WERI-Rb-1 (cell line): ENCODE results near the gene FAM149A.
A peak's percentile ranks its signal among the peaks of the same experiment; 100 is the strongest.

Source experiments
- DNase-seq: peaks from one replicate; pipeline ENCODE4 v3.0.0-alpha.2; 2020
- H3K27ac ChIP-seq: fragments of 250-450 bp; sonication (Bioruptor Pico); 2 replicates; pipeline ENCODE4 v1.5.1; 2020; ENCODE audit warnings: mild to moderate bottlenecking, moderate library complexity
- H3K27me3 ChIP-seq: fragments of 250-450 bp; sonication (Bioruptor Pico); 2 replicates; pipeline ENCODE4 v1.5.1; 2021; ENCODE audit warnings: mild to moderate bottlenecking, low read depth, moderate library complexity; ENCODE audit not compliant: insufficient read depth, severe bottlenecking
- H3K36me3 ChIP-seq: fragments of 250-450 bp; sonication (Bioruptor Pico); 2 replicates; pipeline ENCODE4 v1.5.1; 2020; ENCODE audit warnings: mild to moderate bottlenecking, moderate library complexity
- H3K4me3 ChIP-seq: 2 replicates; pipeline ENCODE4 v1.5.1; 2011; ENCODE audit warnings: low read depth, mild to moderate bottlenecking, control low read depth, low read length
- H3K9me3 ChIP-seq: fragments of 250-450 bp; sonication (Bioruptor Pico); 2 replicates; pipeline ENCODE4 v1.5.1; 2021; ENCODE audit warnings: mild to moderate bottlenecking, moderate library complexity; ENCODE audit not compliant: severe bottlenecking
- TF ChIP-seq, protein P1 (sequence below): IDR thresholded peaks from 2 replicates; pipeline ENCODE4 v1.5.1; 2011; ENCODE audit warnings: low read depth, mild to moderate bottlenecking, control low read depth, inconsistent platforms, low read length

The FAM149A gene

DNA sequence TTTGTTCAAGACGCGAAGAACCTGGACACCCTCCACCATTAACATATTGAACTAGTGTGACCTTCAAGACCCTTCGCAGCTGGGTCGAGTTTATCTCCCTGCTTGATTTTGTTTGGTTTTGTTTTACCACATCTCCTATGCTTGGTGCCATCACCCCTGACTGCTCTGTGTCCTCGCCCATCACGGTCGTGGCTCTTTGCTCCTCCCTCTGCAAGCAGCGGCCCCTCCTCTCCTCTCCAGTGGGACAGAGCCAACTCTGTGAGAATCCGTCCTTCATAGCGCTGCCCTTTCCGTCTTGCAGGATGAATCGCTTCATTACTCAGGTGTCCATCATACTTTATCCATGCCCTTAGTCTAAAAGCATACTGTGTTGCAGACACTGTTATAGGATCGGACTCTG, 9.1 kb upstream of the FAM149A start:
- peaks cover 76% of the 10 kb centered on the region for H3K27me3 ChIP-seq
- peaks cover 12% of the 10 kb centered on the region for H3K9me3 ChIP-seq
- no peak for DNase-seq
- no peak overlapping the region for H3K27ac ChIP-seq
- H3K36me3 ChIP-seq, result no peaks in the 10 kb centered on the region
- TF ChIP-seq, protein P1, sequence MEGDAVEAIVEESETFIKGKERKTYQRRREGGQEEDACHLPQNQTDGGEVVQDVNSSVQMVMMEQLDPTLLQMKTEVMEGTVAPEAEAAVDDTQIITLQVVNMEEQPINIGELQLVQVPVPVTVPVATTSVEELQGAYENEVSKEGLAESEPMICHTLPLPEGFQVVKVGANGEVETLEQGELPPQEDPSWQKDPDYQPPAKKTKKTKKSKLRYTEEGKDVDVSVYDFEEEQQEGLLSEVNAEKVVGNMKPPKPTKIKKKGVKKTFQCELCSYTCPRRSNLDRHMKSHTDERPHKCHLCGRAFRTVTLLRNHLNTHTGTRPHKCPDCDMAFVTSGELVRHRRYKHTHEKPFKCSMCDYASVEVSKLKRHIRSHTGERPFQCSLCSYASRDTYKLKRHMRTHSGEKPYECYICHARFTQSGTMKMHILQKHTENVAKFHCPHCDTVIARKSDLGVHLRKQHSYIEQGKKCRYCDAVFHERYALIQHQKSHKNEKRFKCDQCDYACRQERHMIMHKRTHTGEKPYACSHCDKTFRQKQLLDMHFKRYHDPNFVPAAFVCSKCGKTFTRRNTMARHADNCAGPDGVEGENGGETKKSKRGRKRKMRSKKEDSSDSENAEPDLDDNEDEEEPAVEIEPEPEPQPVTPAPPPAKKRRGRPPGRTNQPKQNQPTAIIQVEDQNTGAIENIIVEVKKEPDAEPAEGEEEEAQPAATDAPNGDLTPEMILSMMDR, result no peak
- H3K4me3 ChIP-seq, result no peak overlapping the region

DNA sequence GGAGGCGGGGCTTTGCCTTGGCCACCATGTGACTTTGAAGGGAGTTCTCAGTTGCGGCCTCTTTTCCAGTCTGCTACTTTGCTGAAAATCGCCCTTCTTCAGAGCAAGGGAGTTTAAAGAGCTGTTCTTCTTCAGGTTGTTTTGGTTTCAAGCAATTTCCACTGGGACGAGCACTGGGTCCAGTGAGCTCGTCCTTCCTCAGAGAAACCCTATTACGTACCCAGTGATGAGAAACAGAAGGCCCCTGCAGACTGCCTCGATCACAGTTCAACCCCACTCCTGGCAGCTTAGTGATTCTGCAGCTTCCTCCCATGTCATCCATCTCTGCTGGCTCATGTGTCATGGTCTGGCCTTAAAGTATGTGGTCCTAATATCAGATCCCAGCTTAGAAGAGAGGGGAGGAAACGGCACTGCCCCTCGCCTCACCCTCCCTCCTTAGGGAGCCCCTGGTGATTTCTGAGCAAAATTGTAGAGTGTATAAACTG, 7.8 kb upstream of the FAM149A start:
- H3K4me3 ChIP-seq, result no peak overlapping the region
- peaks cover 3% of the 10 kb centered on the region for H3K9me3 ChIP-seq
- no peak for DNase-seq
- peaks cover 73% of the 10 kb centered on the region for H3K27me3 ChIP-seq
- no peak overlapping the region for H3K27ac ChIP-seq
- TF ChIP-seq, protein P1, result no peak
- H3K36me3 ChIP-seq, result no peaks in the 10 kb centered on the region

DNA sequence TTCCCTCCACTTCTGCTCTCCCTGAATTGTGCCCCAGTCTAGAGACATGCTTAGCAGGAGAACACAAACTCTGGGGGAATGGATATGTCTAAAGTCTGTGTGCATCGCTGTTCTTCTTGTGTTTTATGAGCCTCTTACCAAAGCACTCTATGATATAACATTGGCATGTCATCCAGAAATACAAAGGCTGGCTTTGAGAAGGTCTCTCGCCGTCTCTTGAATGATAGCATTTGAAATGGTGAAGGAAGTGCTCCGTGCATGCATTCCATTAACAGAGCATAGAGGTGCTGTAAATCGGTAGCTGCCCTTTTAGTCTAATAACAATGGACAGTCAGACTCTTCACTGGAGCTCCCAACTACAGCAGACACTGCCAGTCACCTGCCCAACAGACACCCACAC, 7.1 kb upstream of the FAM149A start:
- H3K27me3 ChIP-seq, result peaks cover 72% of the 10 kb centered on the region
- TF ChIP-seq, protein P1, result no peak
- DNase-seq, result no peak

DNA sequence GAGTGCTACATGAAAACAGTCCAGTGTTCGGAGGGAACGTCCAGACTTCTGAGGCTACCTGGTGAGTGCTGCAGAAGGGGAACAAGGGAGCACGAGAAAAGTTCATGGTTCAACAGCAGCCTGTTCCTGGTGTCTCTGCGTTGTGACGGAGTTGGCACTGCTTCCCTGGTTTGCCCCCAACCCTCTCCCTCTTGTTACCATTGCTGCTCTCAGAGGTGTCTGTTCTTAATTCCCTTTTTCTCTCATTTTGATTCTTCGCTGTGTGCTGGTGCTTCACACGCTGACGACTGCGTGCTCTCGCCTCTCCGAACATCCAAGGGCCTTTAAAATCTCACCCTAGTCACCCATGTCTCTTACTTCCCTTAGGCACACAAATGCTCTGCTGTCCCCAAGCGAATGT, 1.6 kb upstream of the FAM149A start:
- Histone ChIP-seq H3K4me3 (no peak overlapping the region), H3K9me3 (peaks cover 5% of the 10 kb centered on the region), H3K27ac (no peak overlapping the region), H3K27me3 (peaks cover 80% of the 10 kb centered on the region), H3K36me3 (no peaks in the 10 kb centered on the region)
- no peak for DNase-seq
- TF ChIP-seq, protein P1, result no peak

More for the DNA sequence above, 7.1 kb upstream of the FAM149A start:
- Histone ChIP-seq H3K4me3 (no peak overlapping the region), H3K27ac (no peak overlapping the region), H3K36me3 (no peaks in the 10 kb centered on the region), H3K9me3 (peaks cover 3% of the 10 kb centered on the region)

DNA sequence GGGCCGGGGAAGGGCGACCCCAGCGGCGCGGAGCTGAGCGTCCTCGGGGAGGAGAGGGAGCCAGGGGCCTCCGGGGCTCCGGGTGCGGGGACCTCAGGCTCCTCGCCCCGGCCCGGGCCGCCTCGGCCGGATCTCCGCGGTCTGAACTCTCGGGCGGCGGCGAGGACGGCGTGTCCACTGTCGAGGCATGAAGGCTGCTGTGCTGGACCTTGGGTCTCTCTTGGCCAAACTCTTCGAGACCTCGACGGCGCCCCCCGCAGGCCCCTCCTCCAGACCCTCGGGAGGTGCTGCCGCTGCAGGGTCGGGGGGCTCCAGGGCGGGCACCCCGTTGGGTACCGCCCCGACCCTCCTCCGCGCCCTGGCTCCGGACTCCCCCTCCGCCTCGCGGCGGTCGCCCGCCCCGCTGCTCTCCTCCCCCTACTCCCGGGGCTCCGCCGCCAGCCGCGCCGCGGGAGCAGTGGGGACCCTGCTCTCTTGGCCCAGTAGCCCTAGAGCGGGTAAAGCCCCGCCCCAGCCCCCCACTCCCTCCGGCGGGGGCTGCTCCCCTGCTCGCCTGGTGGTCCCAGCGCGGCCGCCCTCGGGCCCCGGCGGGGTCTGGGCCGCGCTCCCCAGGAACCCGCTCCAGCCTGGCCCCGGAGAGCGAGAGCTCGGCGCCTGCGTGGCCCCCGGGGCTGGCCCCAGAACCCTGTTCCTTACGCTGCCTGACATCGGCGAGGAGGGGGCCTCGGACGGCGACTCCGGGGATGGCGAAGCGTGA, 564 bp downstream of the FAM149A start:
- no peaks in the 10 kb centered on the region for H3K36me3 ChIP-seq
- no peak overlapping the region for H3K27ac ChIP-seq
- peaks cover 76% of the 10 kb centered on the region for H3K27me3 ChIP-seq
- H3K9me3 ChIP-seq, result peaks cover 5% of the 10 kb centered on the region
- H3K4me3 ChIP-seq, result peak overlapping the region; percentile 42
- TF ChIP-seq, protein P1, result 0 out of 2 replicates have a peak, but pooled peaks have one; percentile 3
- DNase-seq, result peak; percentile 23
